Trophoblast cell (in vitro differentiated cells and primary cell): ENCODE measurements around the gene UNC119. TPM values are rescaled to one million over a fixed set of nuclear protein-coding genes. Genes with fewer than 3 reads are reported as not detected.
A peak's percentile ranks its signal among the peaks of the same experiment; 100 is the strongest.

ENCODE experiments used
- DNase-seq, 2 donors: peaks; one replicate each; pipeline ENCODE4 v3.0.0-alpha.2; 2016
- H2AFZ ChIP-seq: 2 replicates; pipeline ENCODE4 v1.6.1; 2013; ENCODE audit warnings: low read length, moderate library complexity, mild to moderate bottlenecking; ENCODE audit not compliant: insufficient read depth, poor library complexity
- H2AK5ac ChIP-seq: 2 replicates; pipeline ENCODE4 v1.6.1; 2013; ENCODE audit warnings: mild to moderate bottlenecking, low read length
- H2BK120ac ChIP-seq: 2 replicates; pipeline ENCODE4 v1.6.1; 2013; ENCODE audit warnings: low read length, mild to moderate bottlenecking, moderate library complexity; ENCODE audit not compliant: insufficient read depth, poor library complexity
- H2BK12ac ChIP-seq: 2 replicates; pipeline ENCODE4 v1.6.1; 2013; ENCODE audit warnings: mild to moderate bottlenecking, low read length, moderate library complexity
- H2BK5ac ChIP-seq: 2 replicates; pipeline ENCODE4 v1.6.1; 2013; ENCODE audit warnings: low read length, low read depth, moderate library complexity, mild to moderate bottlenecking; ENCODE audit not compliant: poor library complexity
- H3K14ac ChIP-seq: 2 replicates; pipeline ENCODE4 v1.6.1; 2013; ENCODE audit warnings: mild to moderate bottlenecking, low read length
- H3K18ac ChIP-seq: 2 replicates; pipeline ENCODE4 v1.6.1; 2013; ENCODE audit warnings: mild to moderate bottlenecking, low read length
- H3K23ac ChIP-seq: 2 replicates; pipeline ENCODE4 v1.6.1; 2013; ENCODE audit warnings: low read length
- H3K27ac ChIP-seq: 2 replicates; pipeline ENCODE4 v1.5.1; 2013; ENCODE audit warnings: low read depth, mild to moderate bottlenecking, inconsistent platforms, low read length, moderate library complexity
- H3K27me3 ChIP-seq: 2 replicates; pipeline ENCODE4 v1.6.1; 2013; ENCODE audit warnings: inconsistent platforms, mild to moderate bottlenecking, low read length, moderate library complexity; ENCODE audit not compliant: insufficient read depth
- H3K36me3 ChIP-seq, 2 experiments: 1 replicate in 1 of 2; 2 replicates in 1 of 2; pipeline ENCODE4 v1.6.1; 2013; ENCODE audit warnings: low read length in 2 of 2, mild to moderate bottlenecking in 2 of 2, moderate library complexity in 1 of 2; ENCODE audit not compliant: insufficient read depth in 2 of 2, control insufficient read depth in 1 of 2
- H3K4ac ChIP-seq: 2 replicates; pipeline ENCODE4 v1.6.1; 2013; ENCODE audit warnings: low read depth, mild to moderate bottlenecking, low read length, moderate library complexity
- H3K4me1 ChIP-seq, 2 experiments: 1 replicate in 1 of 2; 2 replicates in 1 of 2; pipeline ENCODE4 v1.6.1; 2013; ENCODE audit warnings: low read length in 2 of 2, mild to moderate bottlenecking in 2 of 2, moderate library complexity in 1 of 2; ENCODE audit not compliant: insufficient read depth in 2 of 2, control insufficient read depth in 1 of 2
- H3K4me2 ChIP-seq: 2 replicates; pipeline ENCODE4 v1.6.1; 2013; ENCODE audit warnings: inconsistent platforms, mild to moderate bottlenecking, low read length, moderate library complexity
- H3K4me3 ChIP-seq: 2 replicates; pipeline ENCODE4 v1.5.1; 2013; ENCODE audit warnings: mild to moderate bottlenecking, low read depth, low read length, inconsistent platforms
- H3K79me1 ChIP-seq: one replicate; pipeline ENCODE4 v1.6.1; 2013; ENCODE audit warnings: low read length
- H3K79me2 ChIP-seq: 2 replicates; pipeline ENCODE4 v1.6.1; 2013; ENCODE audit warnings: low read length, mild to moderate bottlenecking; ENCODE audit not compliant: control insufficient read depth, insufficient read depth, poor library complexity
- H3K9ac ChIP-seq: 2 replicates; pipeline ENCODE4 v1.6.1; 2013; ENCODE audit warnings: mild to moderate bottlenecking, low read length
- H3K9me3 ChIP-seq: 2 replicates; pipeline ENCODE4 v1.6.1; 2013; ENCODE audit warnings: low read depth, mild to moderate bottlenecking, control low read depth, inconsistent platforms, low read length; ENCODE audit not compliant: insufficient read depth
- H4K12ac ChIP-seq: 2 replicates; pipeline ENCODE4 v1.6.1; 2013; ENCODE audit warnings: low read depth, mild to moderate bottlenecking, low read length, moderate library complexity
- H4K8ac ChIP-seq: 2 replicates; pipeline ENCODE4 v1.6.1; 2013; ENCODE audit warnings: low read depth, mild to moderate bottlenecking, low read length, moderate library complexity
- H4K91ac ChIP-seq: one replicate; pipeline ENCODE4 v1.6.1; 2013; ENCODE audit warnings: low read depth, mild to moderate bottlenecking, low read length, moderate library complexity
- WGBS: extraction: QIAGEN DNeasy Blood & Tissue Kit; methylation state at CpG from one replicate; pipeline ENCODE4 v1.1.7; 2013; ENCODE audit warnings: missing lambda C conversion rate; ENCODE audit not compliant: insufficient read length, insufficient coverage; ENCODE audit errors: extremely low coverage; 5-methylcytosine and 5-hydroxymethylcytosine counted together
- polyA plus RNA-seq: library from polyadenylated mRNA; stranded (reverse); fragments of 200-250 nt; gene quantifications from 2 replicates; pipeline ENCODE4 v1.2.3, GENCODE V29; 2013

Gene UNC119
- 31.6 and 32.7 TPM in 2 replicates for polyA plus RNA-seq

GRCh38 chr17:28552176-28552999, at the start of gene UNC119:
Gene UNC119 (minus strand): TSS chr17:28552624. CDS start chr17:28552557, 67 bp downstream.
- H3K9ac ChIP-seq: peak within 1 kb of the TSS; percentile 85
- WGBS: no CpG with 5 or more reads among the region's 67 CpGs

GRCh38 chr17:28599311-28600184, 47.1 kb upstream of the UNC119 start:
- Histone ChIP-seq H3K9ac (peak overlapping the region; percentile 42), H2AK5ac (no peak overlapping the region), H3K36me3 (peaks cover 0 to 4% of the 10 kb centered on the region in 2 experiments), H2BK5ac (peak overlapping the region; percentile 2), H3K4me1 (peaks cover 0 to 12% of the 10 kb centered on the region in 2 experiments), H4K91ac (peak overlapping the region; percentile 4), H3K9me3 (no peaks in the 10 kb centered on the region), H2BK12ac (no peak overlapping the region), H3K4me2 (peak overlapping the region; percentile 63), H3K14ac (peak overlapping the region; percentile 15), H3K79me2 (peaks cover 5% of the 10 kb centered on the region), H3K4ac (no peak overlapping the region), H3K23ac (no peak overlapping the region), H4K12ac (peak overlapping the region; percentile 15), H3K4me3 (peak overlapping the region; percentile 69), H3K27me3 (no peaks in the 10 kb centered on the region), H3K27ac (peak overlapping the region; percentile 51), H3K18ac (no peak overlapping the region), H3K79me1 (peaks cover 6% of the 10 kb centered on the region), H4K8ac (peak overlapping the region; percentile 40), H2AFZ (peak overlapping the region; percentile 61), H2BK120ac (no peak overlapping the region)
- DNase-seq: peak; percentile 72 to 92
- no CpG with 5 or more reads among the region's 40 CpGs for WGBS

More at GRCh38 chr17:28552176-28552999, at the start of gene UNC119:
- Histone ChIP-seq H3K9me3 (peaks cover 2% of the 10 kb centered on the region), H3K23ac (no peak within 1 kb of the TSS), H2BK12ac (no peak within 1 kb of the TSS), H2AFZ (peak within 1 kb of the TSS; percentile 84), H2BK5ac (peak within 1 kb of the TSS; percentile 53), H3K14ac (peak within 1 kb of the TSS; percentile 90), H2AK5ac (no peak within 1 kb of the TSS), H3K27ac (no peak within 1 kb of the TSS), H4K12ac (no peak within 1 kb of the TSS), H3K36me3 (peaks cover 25 to 40% of the 10 kb centered on the region in 2 experiments), H3K18ac (peak within 1 kb of the TSS; percentile 86), H4K8ac (peak within 1 kb of the TSS; percentile 81), H3K4ac (peak within 1 kb of the TSS; percentile 83), H2BK120ac (peak within 1 kb of the TSS; percentile 22), H3K4me1 (peaks cover 8 to 9% of the 10 kb centered on the region in 2 experiments), H3K79me2 (peaks cover 5% of the 10 kb centered on the region), H3K4me2 (peak within 1 kb of the TSS; percentile 65), H3K27me3 (no peaks in the 10 kb centered on the region), H4K91ac (peak within 1 kb of the TSS; percentile 64), H3K4me3 (peak within 1 kb of the TSS; percentile 82), H3K79me1 (peaks cover 5% of the 10 kb centered on the region)
- peak; percentile 54 to 74 for DNase-seq

GRCh38 chr17:28598799-28599310, 46.4 kb upstream of the UNC119 start, which contains the start of gene SPAG5:
Gene SPAG5 (minus strand): TSS chr17:28599025. CDS start chr17:28598946, 79 bp downstream.
- no peak within 1 kb of the TSS for H3K23ac ChIP-seq
- H2BK120ac ChIP-seq: peak within 1 kb of the TSS; percentile 49
- peak within 1 kb of the TSS; percentile 47 for H3K4ac ChIP-seq
- peaks cover 0 to 12% of the 10 kb centered on the region in 2 experiments for H3K4me1 ChIP-seq
- WGBS: no CpG with 5 or more reads among the region's 44 CpGs
- H3K27me3 ChIP-seq: no peaks in the 10 kb centered on the region
- H3K9ac ChIP-seq: peak within 1 kb of the TSS; percentile 66
- H4K91ac ChIP-seq: peak within 1 kb of the TSS; percentile 65
- peak within 1 kb of the TSS; percentile 63 for H4K8ac ChIP-seq
- no peaks in the 10 kb centered on the region for H3K9me3 ChIP-seq
- peak within 1 kb of the TSS; percentile 63 for H3K4me2 ChIP-seq
- H3K18ac ChIP-seq: peak within 1 kb of the TSS; percentile 58
- peak within 1 kb of the TSS; percentile 47 for H3K14ac ChIP-seq
- H4K12ac ChIP-seq: peak within 1 kb of the TSS; percentile 71
- peak; percentile 93 to 95 for DNase-seq
- no peak within 1 kb of the TSS for H2BK12ac ChIP-seq
- peak within 1 kb of the TSS; percentile 51 for H3K27ac ChIP-seq
- H3K36me3 ChIP-seq: peaks cover 0 to 4% of the 10 kb centered on the region in 2 experiments
- H3K4me3 ChIP-seq: peak within 1 kb of the TSS; percentile 77
- H3K79me2 ChIP-seq: peaks cover 5% of the 10 kb centered on the region
- peaks cover 6% of the 10 kb centered on the region for H3K79me1 ChIP-seq
- H2AK5ac ChIP-seq: no peak within 1 kb of the TSS
- peak within 1 kb of the TSS; percentile 90 for H2AFZ ChIP-seq
- peak within 1 kb of the TSS; percentile 13 for H2BK5ac ChIP-seq

GRCh38 chr17:28598389-28598788, 46.0 kb upstream of the UNC119 start:
- Histone ChIP-seq H3K9ac (peak overlapping the region; percentile 66), H3K79me2 (peaks cover 5% of the 10 kb centered on the region), H3K4me2 (peak overlapping the region; percentile 63), H3K4ac (peak overlapping the region; percentile 47), H4K8ac (peak overlapping the region; percentile 63), H2BK120ac (peak overlapping the region; percentile 49), H4K91ac (peak overlapping the region; percentile 65), H2BK5ac (peak overlapping the region; percentile 13), H2AK5ac (no peak overlapping the region), H3K14ac (peak overlapping the region; percentile 47), H3K4me1 (peaks cover 0 to 12% of the 10 kb centered on the region in 2 experiments), H3K79me1 (peaks cover 6% of the 10 kb centered on the region), H3K4me3 (peak overlapping the region; percentile 77), H3K23ac (no peak overlapping the region), H3K18ac (peak overlapping the region; percentile 58), H3K27me3 (no peaks in the 10 kb centered on the region), H2BK12ac (no peak overlapping the region), H3K27ac (peak overlapping the region; percentile 8), H3K9me3 (no peaks in the 10 kb centered on the region), H4K12ac (peak overlapping the region; percentile 71), H3K36me3 (peaks cover under 1 to 5% of the 10 kb centered on the region in 2 experiments), H2AFZ (peak overlapping the region; percentile 90)
- no CpG with 5 or more reads among the region's 17 CpGs for WGBS
- no peak for DNase-seq
